ENCODE data around the gene PPP4R3C. TPM values are rescaled to one million over a fixed set of nuclear protein-coding genes. Genes with fewer than 3 reads are reported as not detected.
"Not testable (repeated sequence)": the region's sequence is repeated elsewhere in the genome, so short reads cannot be mapped to it uniquely, and the experiment has no call there.

Gene PPP4R3C
- total RNA-seq (ENCODE audit: unreplicated experiment) = not detected
- long read RNA-seq = 0 reads

DNA sequence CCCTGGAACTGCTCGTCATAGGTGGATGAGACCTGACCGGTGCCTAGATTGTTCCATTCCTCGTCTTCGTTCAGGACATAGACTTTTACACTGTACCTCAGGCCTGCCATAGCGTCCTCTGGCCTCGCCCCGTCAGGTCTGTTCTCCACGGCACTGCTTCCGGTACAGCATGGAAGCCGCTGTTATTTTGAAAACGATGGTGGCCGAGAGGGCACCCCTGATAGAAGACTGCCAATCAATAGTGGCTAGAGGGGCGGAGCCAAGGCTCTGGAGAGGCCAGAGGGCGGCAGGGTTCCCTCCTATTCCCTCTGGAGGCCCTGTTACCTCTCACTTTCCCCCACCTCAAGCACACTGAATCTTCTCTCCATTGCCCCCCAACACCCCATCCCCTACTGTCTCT is at the start of gene PPP4R3C:
Gene PPP4R3C, minus strand, starts transcription at position 155 of the 400 bp plus-strand sequence. Its CDS starts 45 bp downstream, at position 110.
- H3K36me3 Mint-ChIP-seq (ENCODE audit: unreplicated experiment) = no peaks in the 10 kb centered on the region
- H3K4me1 Mint-ChIP-seq (ENCODE audit: low read depth, unreplicated experiment) = no peaks in the 10 kb centered on the region
- DNase-seq = no peak
- H3K4me3 Mint-ChIP-seq (ENCODE audit: unreplicated experiment) = no peak within 1 kb of the TSS
- TF ChIP-seq, protein P1, sequence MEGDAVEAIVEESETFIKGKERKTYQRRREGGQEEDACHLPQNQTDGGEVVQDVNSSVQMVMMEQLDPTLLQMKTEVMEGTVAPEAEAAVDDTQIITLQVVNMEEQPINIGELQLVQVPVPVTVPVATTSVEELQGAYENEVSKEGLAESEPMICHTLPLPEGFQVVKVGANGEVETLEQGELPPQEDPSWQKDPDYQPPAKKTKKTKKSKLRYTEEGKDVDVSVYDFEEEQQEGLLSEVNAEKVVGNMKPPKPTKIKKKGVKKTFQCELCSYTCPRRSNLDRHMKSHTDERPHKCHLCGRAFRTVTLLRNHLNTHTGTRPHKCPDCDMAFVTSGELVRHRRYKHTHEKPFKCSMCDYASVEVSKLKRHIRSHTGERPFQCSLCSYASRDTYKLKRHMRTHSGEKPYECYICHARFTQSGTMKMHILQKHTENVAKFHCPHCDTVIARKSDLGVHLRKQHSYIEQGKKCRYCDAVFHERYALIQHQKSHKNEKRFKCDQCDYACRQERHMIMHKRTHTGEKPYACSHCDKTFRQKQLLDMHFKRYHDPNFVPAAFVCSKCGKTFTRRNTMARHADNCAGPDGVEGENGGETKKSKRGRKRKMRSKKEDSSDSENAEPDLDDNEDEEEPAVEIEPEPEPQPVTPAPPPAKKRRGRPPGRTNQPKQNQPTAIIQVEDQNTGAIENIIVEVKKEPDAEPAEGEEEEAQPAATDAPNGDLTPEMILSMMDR (IDR thresholded peaks at IDR 0.05; ENCODE audit: partially characterized antibody, unreplicated experiment) = no peak
- no peaks in the 10 kb centered on the region for H3K27me3 Mint-ChIP-seq (ENCODE audit: unreplicated experiment)
- no peak within 1 kb of the TSS for H3K27ac Mint-ChIP-seq (ENCODE audit: unreplicated experiment)
- H3K9me3 Mint-ChIP-seq (ENCODE audit: unreplicated experiment) = no peaks in the 10 kb centered on the region

- DNase-seq = no peak
- H3K4me1 Mint-ChIP-seq (ENCODE audit: low read depth, unreplicated experiment) = no peaks in the 10 kb centered on the region
- H3K9me3 Mint-ChIP-seq (ENCODE audit: unreplicated experiment) = no peaks in the 10 kb centered on the region
- H3K36me3 Mint-ChIP-seq (ENCODE audit: unreplicated experiment) = no peaks in the 10 kb centered on the region
- no peak overlapping the region for H3K4me3 Mint-ChIP-seq (ENCODE audit: unreplicated experiment)
- TF ChIP-seq, protein P1 (IDR thresholded peaks at IDR 0.05; ENCODE audit: partially characterized antibody, unreplicated experiment) = no peak
- no peaks in the 10 kb centered on the region for H3K27me3 Mint-ChIP-seq (ENCODE audit: unreplicated experiment)
- H3K27ac Mint-ChIP-seq (ENCODE audit: unreplicated experiment) = no peak overlapping the region
These were observed 28.3 kb upstream of the PPP4R3C start for GRCh38 chrX:27491397-27491796.

- Mint-ChIP-seq H3K9me3 (ENCODE audit: unreplicated experiment) (no peaks in the 10 kb centered on the region), H3K27ac (ENCODE audit: unreplicated experiment) (no peak overlapping the region), H3K4me3 (ENCODE audit: unreplicated experiment) (no peak overlapping the region), H3K36me3 (ENCODE audit: unreplicated experiment) (no peaks in the 10 kb centered on the region), H3K27me3 (ENCODE audit: unreplicated experiment) (no peaks in the 10 kb centered on the region), H3K4me1 (ENCODE audit: low read depth, unreplicated experiment) (no peaks in the 10 kb centered on the region)
- DNase-seq = no peak
- TF ChIP-seq, protein P1 (IDR thresholded peaks at IDR 0.05; ENCODE audit: partially characterized antibody, unreplicated experiment) = no peak
These were observed 2.9 kb upstream of the PPP4R3C start for GRCh38 chrX:27466051-27466450.

GRCh38 chrX:27465036-27465435 is 1.9 kb upstream of the PPP4R3C start:
- no peak overlapping the region for H3K27ac Mint-ChIP-seq (ENCODE audit: unreplicated experiment)
- DNase-seq = no peak
- no peaks in the 10 kb centered on the region for H3K9me3 Mint-ChIP-seq (ENCODE audit: unreplicated experiment)
- no peak overlapping the region for H3K4me3 Mint-ChIP-seq (ENCODE audit: unreplicated experiment)
- no peaks in the 10 kb centered on the region for H3K27me3 Mint-ChIP-seq (ENCODE audit: unreplicated experiment)
- TF ChIP-seq, protein P1 (IDR thresholded peaks at IDR 0.05; ENCODE audit: partially characterized antibody, unreplicated experiment) = no peak
- H3K4me1 Mint-ChIP-seq (ENCODE audit: low read depth, unreplicated experiment) = no peaks in the 10 kb centered on the region
- no peaks in the 10 kb centered on the region for H3K36me3 Mint-ChIP-seq (ENCODE audit: unreplicated experiment)

- not testable (repeated sequence) for H3K4me1 Mint-ChIP-seq (ENCODE audit: low read depth, unreplicated experiment); DNase-seq; H3K27me3 Mint-ChIP-seq (ENCODE audit: unreplicated experiment); H3K4me3 Mint-ChIP-seq (ENCODE audit: unreplicated experiment); H3K9me3 Mint-ChIP-seq (ENCODE audit: unreplicated experiment); H3K27ac Mint-ChIP-seq (ENCODE audit: unreplicated experiment); H3K36me3 Mint-ChIP-seq (ENCODE audit: unreplicated experiment)
These were observed 4.0 kb downstream of the PPP4R3C start for GRCh38 chrX:27459129-27459528.

DNA sequence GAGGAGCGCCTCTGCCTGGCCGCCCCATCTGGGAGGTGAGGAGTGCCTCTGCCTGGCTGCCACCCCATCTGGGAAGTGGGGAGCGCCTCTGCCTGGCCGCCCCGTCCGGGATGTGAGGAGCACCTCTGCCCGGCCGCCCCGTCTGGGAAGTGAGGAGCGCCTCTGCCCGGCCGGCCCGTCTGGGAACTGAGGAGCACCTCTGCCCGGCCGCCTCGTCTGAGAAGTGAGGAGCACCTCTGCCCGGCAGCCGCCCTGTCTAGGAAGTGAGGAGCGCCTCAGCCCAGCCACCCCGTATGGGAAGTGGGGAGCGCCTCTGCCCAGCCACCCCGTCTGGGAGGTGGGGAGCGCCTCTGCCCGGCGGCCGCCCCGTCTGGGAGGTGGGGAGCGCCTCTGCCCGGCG is 4.6 kb downstream of the PPP4R3C start:
- not testable (repeated sequence) for H3K4me3 Mint-ChIP-seq (ENCODE audit: unreplicated experiment); DNase-seq; H3K27ac Mint-ChIP-seq (ENCODE audit: unreplicated experiment); H3K9me3 Mint-ChIP-seq (ENCODE audit: unreplicated experiment); H3K27me3 Mint-ChIP-seq (ENCODE audit: unreplicated experiment); H3K4me1 Mint-ChIP-seq (ENCODE audit: low read depth, unreplicated experiment); H3K36me3 Mint-ChIP-seq (ENCODE audit: unreplicated experiment)
